ENCODE data around the gene RCOR3.
A peak's percentile ranks its signal among the peaks of the same experiment; 100 is the strongest.

The RCOR3 gene

GRCh38 chr1:211258756-211259637 lies at the start of gene RCOR3:
TSS of gene RCOR3 (plus strand) at chr1:211259366. CDS start at chr1:211259561, 195 bp downstream.
- ATAC-seq: peak; percentile 84

GRCh38 chr1:211210052-211210451 lies 49.1 kb upstream of the RCOR3 start:
- no peak for ATAC-seq
- TF ChIP-seq SNAI2 (CRISPR knock-in tag; IDR thresholded peaks at IDR 0.05) (no peak), ISL1 (CRISPR knock-in tag; IDR thresholded peaks at IDR 0.05) (no peak), PATZ1 (CRISPR knock-in tag; IDR thresholded peaks at IDR 0.05; ENCODE audit: borderline replicate concordance) (no peak), ARNTL (CRISPR knock-in tag; IDR thresholded peaks at IDR 0.05; ENCODE audit: borderline replicate concordance, low read depth) (no peak), CREB5 (CRISPR knock-in tag; IDR thresholded peaks at IDR 0.05; ENCODE audit: low read depth) (no peak), ZNF8 (CRISPR knock-in tag; IDR thresholded peaks at IDR 0.05) (no peak), CSRNP3 (CRISPR knock-in tag; IDR thresholded peaks at IDR 0.05) (no peak), TSHZ2 (CRISPR knock-in tag; IDR thresholded peaks at IDR 0.05) (no peak), PPARA (CRISPR knock-in tag; IDR thresholded peaks at IDR 0.05; ENCODE audit: borderline replicate concordance) (no peak), POU6F1 (CRISPR knock-in tag; IDR thresholded peaks at IDR 0.05; ENCODE audit: borderline replicate concordance, low read depth) (no peak), ZFP30 (CRISPR knock-in tag; IDR thresholded peaks at IDR 0.05) (no peak)

More at GRCh38 chr1:211258756-211259637, at the start of gene RCOR3:
- 0 out of 2 replicates have a peak, but pooled peaks have one; percentile 44 for TF ChIP-seq CSDC2 (CRISPR knock-in tag; IDR thresholded peaks at IDR 0.05)
- TF ChIP-seq GLIS3 (CRISPR knock-in tag; IDR thresholded peaks at IDR 0.05): 0 out of 2 replicates have a peak, but pooled peaks have one; percentile 82
- no peak for TF ChIP-seq SNAI2 (CRISPR knock-in tag; IDR thresholded peaks at IDR 0.05)
- TF ChIP-seq PATZ1 (CRISPR knock-in tag; IDR thresholded peaks at IDR 0.05; ENCODE audit: borderline replicate concordance): peak; percentile 88; the same call in 1 of the 2 replicates

GRCh38 chr1:211210965-211211364 lies 48.2 kb upstream of the RCOR3 start:
- ATAC-seq: no peak
- TF ChIP-seq ZC3H10 (CRISPR knock-in tag; IDR thresholded peaks at IDR 0.05) (no peak), RARB (CRISPR knock-in tag; IDR thresholded peaks at IDR 0.05) (no peak), ISL1 (CRISPR knock-in tag; IDR thresholded peaks at IDR 0.05) (no peak), ZFP30 (CRISPR knock-in tag; IDR thresholded peaks at IDR 0.05) (no peak), ZFP3 (CRISPR knock-in tag; IDR thresholded peaks at IDR 0.05) (no peak), OSR1 (CRISPR knock-in tag; IDR thresholded peaks at IDR 0.05) (no peak), CREB5 (CRISPR knock-in tag; IDR thresholded peaks at IDR 0.05; ENCODE audit: low read depth) (no peak), SNAI2 (CRISPR knock-in tag; IDR thresholded peaks at IDR 0.05) (no peak), ZNF70 (CRISPR knock-in tag; IDR thresholded peaks at IDR 0.05) (no peak), TOX (CRISPR knock-in tag; IDR thresholded peaks at IDR 0.05; ENCODE audit: borderline replicate concordance) (no peak), ZNF8 (CRISPR knock-in tag; IDR thresholded peaks at IDR 0.05) (no peak), PATZ1 (CRISPR knock-in tag; IDR thresholded peaks at IDR 0.05; ENCODE audit: borderline replicate concordance) (no peak), ZNF565 (CRISPR knock-in tag; conservative IDR thresholded peaks at IDR 0.05; ENCODE audit: low read depth) (no peak)

Measured in SK-N-SH treated with all-trans-retinoic acid at 6 μM for 48 hours (cell line).